Thyroid gland (tissue), 4 donors: ENCODE results near the gene NXPH4. TPM values are rescaled to one million over a fixed set of nuclear protein-coding genes. Genes with fewer than 3 reads are reported as not detected.

ENCODE experiments used
- DNase-seq, 2 donors: peaks; one replicate each; pipeline ENCODE4 v3.0.0-alpha.2; 2019
- H3K27ac ChIP-seq, 3 donors: fragments of 200-600 bp; sonication (generic); 1 replicate in 2 of 3; 2 replicates in 1 of 3; pipeline ENCODE4 v1.5.1; 2016 to 2019; ENCODE audit warnings: mild to moderate bottlenecking in 1 of 3, moderate library complexity in 1 of 3
- H3K27me3 ChIP-seq: fragments of 200-600 bp; sonication (generic); one replicate; pipeline ENCODE4 v1.5.1; 2019
- H3K36me3 ChIP-seq, 2 donors: fragments of 200-600 bp; sonication (generic); one replicate each; pipeline ENCODE4 v1.5.1; 2016 to 2019
- H3K4me1 ChIP-seq, 2 donors: fragments of 200-600 bp; sonication (generic); one replicate each; pipeline ENCODE4 v1.5.1; 2017 to 2019
- H3K4me3 ChIP-seq, 3 donors: fragments of 200-600 bp; sonication (generic); replicated peaks in 1 of 3; 1 replicate in 2 of 3; 2 replicates in 1 of 3; pipeline ENCODE4 v1.5.1; 2016; ENCODE audit warnings: mild to moderate bottlenecking in 1 of 3
- H3K9me3 ChIP-seq: fragments of 200-600 bp; sonication (generic); one replicate; pipeline ENCODE4 v1.5.1; 2017
- CTCF ChIP-seq, 6 experiments: fragments of 200-600 bp in 3 of 6; fragments of 450-650 bp in 3 of 6; sonication (generic) in 3 of 6; IDR thresholded peaks; one replicate each; pipeline ENCODE4 v1.5.1; 2016 to 2019; ENCODE audit warnings: antibody characterized with exemption in 6 of 6, mild to moderate bottlenecking in 2 of 6, inconsistent platforms in 1 of 6, moderate library complexity in 1 of 6
- POLR2A ChIP-seq, 2 donors: fragments of 450-650 bp; IDR thresholded peaks; one replicate each; pipeline ENCODE4 v1.6.1; 2017; ENCODE audit warnings: antibody characterized with exemption in 2 of 2, mild to moderate bottlenecking in 2 of 2, moderate library complexity in 1 of 2
- WGBS, 2 donors: methylation state at CpG; one replicate each; pipeline ENCODE4 v1.1.5; 2017; 5-methylcytosine and 5-hydroxymethylcytosine counted together
- intact Hi-C: fragments of 100-400 bp; cut with DNase I; formaldehyde crosslinking; loops from one replicate; pipeline ENCODE4 v1.15.1; 2023
- total RNA-seq, 4 donors: library from RNA; depleted of rRNA; stranded (reverse); fragments of >200 nt; gene quantifications; one replicate each; pipeline ENCODE4 v1.2.3, GENCODE V29; 2016

NXPH4 gene
- total RNA-seq, 4 donors from 2014 or later, result 0.27 TPM; not detected in 3

- 81 to 93% methylated on average over 13 to 14 of the region's 14 CpGs for WGBS, 2 donors
- TF ChIP-seq CTCF (IDR thresholded peaks at IDR 0.05) (no peak), POLR2A (IDR thresholded peaks at IDR 0.05) (no peak)
- no peak overlapping the region for H3K4me3 ChIP-seq
- intact Hi-C loops, result loop anchor here (5.0 kb wide), 1 partner anchor 41 kb away; no protein-coding TSS in a partner anchor
- H3K27me3 ChIP-seq, result no peaks in the 10 kb centered on the region
- H3K27ac ChIP-seq, result no peak overlapping the region
- H3K9me3 ChIP-seq, result no peaks in the 10 kb centered on the region
- DNase-seq, result no peak
- H3K36me3 ChIP-seq, result peaks cover 16 to 22% of the 10 kb centered on the region in 2 donors
- H3K4me1 ChIP-seq, result no peaks in the 10 kb centered on the region
Measured at GRCh38 chr12:57178213-57178612, 38.4 kb upstream of the NXPH4 start.

GRCh38 chr12:57179331-57180086 lies 37.1 kb upstream of the NXPH4 start:
- TF ChIP-seq POLR2A (IDR thresholded peaks at IDR 0.05) (no peak), CTCF (IDR thresholded peaks at IDR 0.05) (no peak)
- Histone ChIP-seq H3K36me3 (peaks cover 19 to 27% of the 10 kb centered on the region in 2 donors), H3K27me3 (no peaks in the 10 kb centered on the region), H3K27ac (no peak overlapping the region), H3K9me3 (no peaks in the 10 kb centered on the region), H3K4me3 (no peak overlapping the region), H3K4me1 (no peaks in the 10 kb centered on the region)
- no peak for DNase-seq
- 94% methylated on average over 25 to 27 of the region's 27 CpGs for WGBS, 2 donors
- intact Hi-C loops, result loop anchor here (5.0 kb wide), 2 partner anchors 42 to 102 kb away; partner anchors contain the start of gene NEMP1

GRCh38 chr12:57180321-57180989 lies 36.1 kb upstream of the NXPH4 start:
- H3K4me3 ChIP-seq, result no peak overlapping the region
- H3K9me3 ChIP-seq, result no peaks in the 10 kb centered on the region
- H3K27ac ChIP-seq, result no peak overlapping the region
- no peaks in the 10 kb centered on the region for H3K27me3 ChIP-seq
- WGBS, 2 donors, result 91 to 95% methylated on average over 19 to 20 of the region's 20 CpGs
- intact Hi-C loops, result loop anchor here (5.0 kb wide), 1 partner anchor 103 kb away; the partner anchor contains the start of gene NEMP1
- peaks cover 22 to 36% of the 10 kb centered on the region in 2 donors for H3K36me3 ChIP-seq
- TF ChIP-seq POLR2A (IDR thresholded peaks at IDR 0.05) (no peak), CTCF (IDR thresholded peaks at IDR 0.05) (no peak)
- H3K4me1 ChIP-seq, result no peaks in the 10 kb centered on the region
- no peak for DNase-seq

GRCh38 chr12:57181072-57181471 lies 35.5 kb upstream of the NXPH4 start:
- intact Hi-C loops, result loop anchor here (5.0 kb wide), 1 partner anchor 104 kb away; the partner anchor contains the start of gene NEMP1
- WGBS, 2 donors, result 70 to 93% methylated on average over 5 of the region's 9 CpGs
- no peak overlapping the region for H3K4me3 ChIP-seq

More at GRCh38 chr12:57181072-57181471, 35.5 kb upstream of the NXPH4 start:
- no peaks in the 10 kb centered on the region for H3K9me3 ChIP-seq
- no peaks in the 10 kb centered on the region for H3K4me1 ChIP-seq
- no peak for DNase-seq
- H3K27ac ChIP-seq, result no peak overlapping the region
- H3K36me3 ChIP-seq, result peaks cover 29 to 43% of the 10 kb centered on the region in 2 donors
- no peaks in the 10 kb centered on the region for H3K27me3 ChIP-seq
- TF ChIP-seq POLR2A (IDR thresholded peaks at IDR 0.05) (no peak), CTCF (IDR thresholded peaks at IDR 0.05) (no peak)
